ENCODE measurements around the gene GFY.

GFY gene

GRCh38 chr19:49427855-49428546, 2.8 kb downstream of the GFY start:
- DNase-seq (ENCODE audit: low read depth, low spot score) = no peak

GRCh38 chr19:49428547-49429451, 3.6 kb downstream of the GFY start:
- no peak for DNase-seq (ENCODE audit: low read depth, low spot score)

- DNase-seq (ENCODE audit: low read depth, low spot score) = no peak
Measured at GRCh38 chr19:49430172-49430677, 5.0 kb downstream of the GFY start.

GRCh38 chr19:49430678-49431329, 5.6 kb downstream of the GFY start:
- DNase-seq (ENCODE audit: low read depth, low spot score) = no peak

- no peak for DNase-seq (ENCODE audit: low read depth, low spot score)
Measured at GRCh38 chr19:49431330-49431749, 6.2 kb downstream of the GFY start.

GRCh38 chr19:49432141-49433073, 7.2 kb downstream of the GFY start:
- no peak for DNase-seq (ENCODE audit: low read depth, low spot score)

GRCh38 chr19:49433240-49433901, 8.2 kb downstream of the GFY start:
- no peak for DNase-seq (ENCODE audit: low read depth, low spot score)

GRCh38 chr19:49434907-49435583, 9.9 kb downstream of the GFY start:
- DNase-seq (ENCODE audit: low read depth, low spot score) = no peak

- no peak for DNase-seq (ENCODE audit: low read depth, low spot score)
Measured at GRCh38 chr19:49435670-49436069, 10.5 kb downstream of the GFY start.

GRCh38 chr19:49436381-49437017, 11.3 kb downstream of the GFY start:
- no peak for DNase-seq (ENCODE audit: low read depth, low spot score)

- no peak for DNase-seq (ENCODE audit: low read depth, low spot score)
Measured at GRCh38 chr19:49437231-49437630, 12.0 kb downstream of the GFY start.

GRCh38 chr19:49438261-49438660, 13.1 kb downstream of the GFY start:
- no peak for DNase-seq (ENCODE audit: low read depth, low spot score)

GRCh38 chr19:49439836-49440235, 14.6 kb downstream of the GFY start:
- DNase-seq (ENCODE audit: low read depth, low spot score) = no peak

GRCh38 chr19:49440439-49441209, 15.4 kb downstream of the GFY start:
- no peak for DNase-seq (ENCODE audit: low read depth, low spot score)

GRCh38 chr19:49441210-49441959, 16.2 kb downstream of the GFY start, which contains the start of gene SLC17A7:
Gene SLC17A7, minus strand, starts transcription at chr19:49441527. Its CDS starts 148 bp downstream, at chr19:49441379.
- no peak for DNase-seq (ENCODE audit: low read depth, low spot score)

- DNase-seq (ENCODE audit: low read depth, low spot score) = no peak
Measured at GRCh38 chr19:49441960-49442350, 16.8 kb downstream of the GFY start.

GRCh38 chr19:49442354-49442753, 17.2 kb downstream of the GFY start:
- no peak for DNase-seq (ENCODE audit: low read depth, low spot score)
